Measurements from ENCODE around the gene TMEM250. TPM values are rescaled to one million over a fixed set of nuclear protein-coding genes. Genes with fewer than 3 reads are reported as not detected.
A peak's percentile ranks its signal among the peaks of the same experiment; 100 is the strongest.

TMEM250 gene
- total RNA-seq, 3 donors from 2014 or later (not counting 1 experiment from before 2014, with no cell fraction given) = 19.5 to 34.3 (median 33.6) TPM

GRCh38 chr9:136081826-136082495 lies 36.7 kb downstream of the TMEM250 start:
- no peaks in the 10 kb centered on the region for H3K9me3 Mint-ChIP-seq
- Histone ChIP-seq H3K4me1 (ENCODE audit: control insufficient read depth, insufficient read depth, low read length) (peaks cover 18% of the 10 kb centered on the region), H3K27ac (ENCODE audit: low read length) (no peak overlapping the region), H3K9me3 (ENCODE audit: control insufficient read depth, insufficient read depth, low read length) (no peaks in the 10 kb centered on the region), H3K36me3 (ENCODE audit: control insufficient read depth, insufficient read depth, low read length) (no peaks in the 10 kb centered on the region), H3K4me3 (ENCODE audit: low read length) (no peak overlapping the region), H3K27me3 (ENCODE audit: control insufficient read depth, insufficient read depth, low read length) (no peaks in the 10 kb centered on the region)
- no peak overlapping the region for H3K4me3 Mint-ChIP-seq
- no peak for DNase-seq
- H3K27ac Mint-ChIP-seq = no peak overlapping the region
- 91% methylated on average over 23 of the region's 24 CpGs for WGBS (ENCODE audit: insufficient coverage)
- no peaks in the 10 kb centered on the region for H3K36me3 Mint-ChIP-seq
- no peak for ATAC-seq
- H3K4me1 Mint-ChIP-seq = peaks cover 37 to 41% of the 10 kb centered on the region in 2 donors
- no peaks in the 10 kb centered on the region for H3K27me3 Mint-ChIP-seq (ENCODE audit: low read depth in 2 of 2)
- intact Hi-C loops (cut with micrococcal nuclease) = no loop called here
- TF ChIP-seq CTCF (IDR thresholded peaks at IDR 0.05) = no peak

- Mint-ChIP-seq H3K36me3 (no peaks in the 10 kb centered on the region), H3K27me3 (ENCODE audit: low read depth in 2 of 2) (no peaks in the 10 kb centered on the region), H3K9me3 (no peaks in the 10 kb centered on the region), H3K4me1 (peaks cover 39 to 40% of the 10 kb centered on the region in 2 donors), H3K27ac (no peak overlapping the region), H3K4me3 (no peak overlapping the region)
- H3K36me3 ChIP-seq (ENCODE audit: control insufficient read depth, insufficient read depth, low read length) = no peaks in the 10 kb centered on the region
- DNase-seq (no peak), ATAC-seq (no peak)
- no peak for TF ChIP-seq CTCF (IDR thresholded peaks at IDR 0.05)
- intact Hi-C loops (cut with micrococcal nuclease) = no loop called here
- H3K27me3 ChIP-seq (ENCODE audit: control insufficient read depth, insufficient read depth, low read length) = no peaks in the 10 kb centered on the region
- peaks cover 15% of the 10 kb centered on the region for H3K4me1 ChIP-seq (ENCODE audit: control insufficient read depth, insufficient read depth, low read length)
- H3K27ac ChIP-seq (ENCODE audit: low read length) = no peak overlapping the region
- WGBS (ENCODE audit: insufficient coverage) = 87% methylated on average over 27 of the region's 27 CpGs
- H3K9me3 ChIP-seq (ENCODE audit: control insufficient read depth, insufficient read depth, low read length) = no peaks in the 10 kb centered on the region
- H3K4me3 ChIP-seq (ENCODE audit: low read length) = no peak overlapping the region
These were observed 37.4 kb downstream of the TMEM250 start for GRCh38 chr9:136081113-136081825.

- H3K4me3 ChIP-seq (ENCODE audit: low read length) = no peak overlapping the region
- no peaks in the 10 kb centered on the region for H3K9me3 Mint-ChIP-seq
- TF ChIP-seq CTCF (IDR thresholded peaks at IDR 0.05) = no peak
- ATAC-seq = no peak
- WGBS (ENCODE audit: insufficient coverage) = 88% methylated on average over 23 of the region's 23 CpGs
- intact Hi-C loops (cut with micrococcal nuclease) = no loop called here
- no peak overlapping the region for H3K4me3 Mint-ChIP-seq
- H3K4me1 Mint-ChIP-seq = peaks cover 44 to 45% of the 10 kb centered on the region in 2 donors
- H3K4me1 ChIP-seq (ENCODE audit: control insufficient read depth, insufficient read depth, low read length) = peaks cover 21% of the 10 kb centered on the region
- H3K9me3 ChIP-seq (ENCODE audit: control insufficient read depth, insufficient read depth, low read length) = no peaks in the 10 kb centered on the region
- H3K27me3 Mint-ChIP-seq (ENCODE audit: low read depth in 2 of 2) = no peaks in the 10 kb centered on the region
- no peak overlapping the region for H3K27ac ChIP-seq (ENCODE audit: low read length)
- H3K27ac Mint-ChIP-seq = peak overlapping the region; percentile 12 to 69
- no peaks in the 10 kb centered on the region for H3K27me3 ChIP-seq (ENCODE audit: control insufficient read depth, insufficient read depth, low read length)
- H3K36me3 Mint-ChIP-seq = no peaks in the 10 kb centered on the region
- no peak for DNase-seq
- H3K36me3 ChIP-seq (ENCODE audit: control insufficient read depth, insufficient read depth, low read length) = no peaks in the 10 kb centered on the region
These were observed 38.0 kb downstream of the TMEM250 start for GRCh38 chr9:136080716-136081112.

Measured in natural killer cell (primary cell).